SW 1271 (cell line): Measurements from ENCODE around the gene POPDC2.
"Not testable (repeated sequence)": the region's sequence is repeated elsewhere in the genome, so short reads cannot be mapped to it uniquely, and the experiment has no call there.

Source experiments
- DNase-seq, 2 experiments: peaks; one replicate each; lab custom pipeline; 2025; lab: John Stamatoyannopoulos, UW

POPDC2 gene

GRCh38 chr3:119660474-119661440 is at the start of gene POPDC2:
TSS of gene POPDC2 (minus strand) at chr3:119660589. CDS start at chr3:119660423, 166 bp downstream.
- DNase-seq, result no peak

- DNase-seq, result no peak
Observed at GRCh38 chr3:119703820-119704531, 43.6 kb upstream of the POPDC2 start.

- no peak for DNase-seq
Observed at GRCh38 chr3:119702530-119703527, 42.4 kb upstream of the POPDC2 start, which contains the start of gene CFAP91. TSS of gene CFAP91 (plus strand) at chr3:119703022. CDS start at chr3:119703099, 77 bp downstream.

GRCh38 chr3:119700920-119701734 is 40.7 kb upstream of the POPDC2 start:
- no peak for DNase-seq

GRCh38 chr3:119700269-119700919 is 40.0 kb upstream of the POPDC2 start:
- DNase-seq, result peak in 1 of 2 experiments; percentile 25

GRCh38 chr3:119697394-119697793 is 37.0 kb upstream of the POPDC2 start:
- no peak for DNase-seq

GRCh38 chr3:119695480-119695879 is 35.1 kb upstream of the POPDC2 start:
- DNase-seq, result peak in 1 of 2 experiments; percentile 16

- DNase-seq, result peak in 1 of 2 experiments; percentile 34
Observed at GRCh38 chr3:119690043-119690656, 29.8 kb upstream of the POPDC2 start.

- no peak for DNase-seq
Observed at GRCh38 chr3:119683421-119683820, 23.0 kb upstream of the POPDC2 start.

- DNase-seq, result peak in 1 of 2 experiments; percentile 28
Observed at GRCh38 chr3:119681279-119681678, 20.9 kb upstream of the POPDC2 start.

- no peak for DNase-seq
Observed at GRCh38 chr3:119679874-119680273, 19.5 kb upstream of the POPDC2 start.

- not testable (repeated sequence) for DNase-seq
Observed at GRCh38 chr3:119678209-119678608, 17.8 kb upstream of the POPDC2 start.

- no peak for DNase-seq
Observed at GRCh38 chr3:119677641-119677934, 17.2 kb upstream of the POPDC2 start.

GRCh38 chr3:119676771-119677640 is 16.6 kb upstream of the POPDC2 start, which contains the start of gene COX17:
TSS of gene COX17 (minus strand) at chr3:119677406. CDS start at chr3:119677310, 96 bp downstream.
- DNase-seq, result peak; percentile 86 to 95

GRCh38 chr3:119676020-119676419 is 15.6 kb upstream of the POPDC2 start:
- no peak for DNase-seq

- no peak for DNase-seq
Observed at GRCh38 chr3:119675188-119675874, 14.9 kb upstream of the POPDC2 start.

- DNase-seq, result no peak
Observed at GRCh38 chr3:119673875-119674274, 13.5 kb upstream of the POPDC2 start.

GRCh38 chr3:119672776-119673175 is 12.4 kb upstream of the POPDC2 start:
- DNase-seq, result no peak
